Panc1 (cell line): ENCODE data around the gene LTB4R2. TPM values are rescaled to one million over a fixed set of nuclear protein-coding genes. Genes with fewer than 3 reads are reported as not detected.

Experiments used
- ATAC-seq: fragments of 200-7000 bp; cut with Tn5 transposase; 2 replicates; pipeline ENCODE4 v1.9.1; 2020; ENCODE audit warnings: mild to moderate bottlenecking, moderate library complexity
- BruUV-seq: library from RNA; stranded (reverse); fragments of 400-500 nt; replicated peaks from 2 replicates; lab custom pipeline; 2021; lab: Mats Ljungman, UMichigan
- CTCF ChIA-PET: fragments of 300-600 bp; sonication (Branson Sonifier 250); formaldehyde crosslinking; loops from one replicate; lab custom pipeline; 2022; ENCODE audit warnings: antibody characterized with exemption; lab: Charles Lee
- POLR2A ChIA-PET: fragments of 300-600 bp; sonication (Branson Sonifier 250); formaldehyde crosslinking; loops from one replicate; lab custom pipeline; 2022; ENCODE audit warnings: antibody characterized with exemption; lab: Charles Lee
- DNase-seq: peaks from one replicate; pipeline ENCODE4 v3.0.0-alpha.2; 2010; ENCODE audit warnings: low read depth, low spot score
- H3K27ac ChIP-seq: 2 replicates; pipeline ENCODE4 v1.5.1; 2011; ENCODE audit warnings: mild to moderate bottlenecking, low read length, inconsistent platforms
- H3K27me3 ChIP-seq: fragments of 200-500 bp; sonication (Bioruptor generic); 2 replicates; pipeline ENCODE4 v1.6.0; 2014; ENCODE audit warnings: low read length, inconsistent platforms; ENCODE audit not compliant: control insufficient read depth, insufficient read depth
- H3K36me3 ChIP-seq: fragments of 200-500 bp; sonication (Bioruptor generic); 2 replicates; pipeline ENCODE4 v1.5.1; 2014; ENCODE audit warnings: inconsistent platforms, mild to moderate bottlenecking, low read length, moderate library complexity; ENCODE audit not compliant: control insufficient read depth, insufficient read depth
- H3K4me1 ChIP-seq: 2 replicates; pipeline ENCODE4 v1.5.1; 2011; ENCODE audit warnings: inconsistent platforms, mild to moderate bottlenecking, low read length, moderate library complexity; ENCODE audit not compliant: control insufficient read depth, insufficient read depth
- H3K4me3 ChIP-seq, 2 experiments: 2 replicates each; pipeline ENCODE4 v1.5.1; 2011 to 2012; ENCODE audit warnings: low read depth in 2 of 2, low read length in 2 of 2, mild to moderate bottlenecking in 2 of 2, inconsistent platforms in 1 of 2, moderate library complexity in 1 of 2
- H3K9me3 ChIP-seq: fragments of 200-500 bp; sonication (Bioruptor generic); 2 replicates; pipeline ENCODE4 v1.5.1; 2014; ENCODE audit warnings: low read depth, mild to moderate bottlenecking, inconsistent platforms, low read length, moderate library complexity; ENCODE audit not compliant: control insufficient read depth, insufficient read depth
- CTCF ChIP-seq: fragments of 450-650 bp; IDR thresholded peaks from 2 replicates; pipeline ENCODE4 v1.5.1; 2017; ENCODE audit warnings: mild to moderate bottlenecking
- POLR2AphosphoS5 ChIP-seq: IDR thresholded peaks from 2 replicates; pipeline ENCODE4 v1.6.1; 2012; ENCODE audit warnings: mild to moderate bottlenecking, low read depth, low read length, moderate library complexity
- REST ChIP-seq, 2 experiments: IDR thresholded peaks; 2 replicates each; pipeline ENCODE4 v1.6.1; 2011 to 2012; ENCODE audit warnings: low read depth in 2 of 2, control low read depth in 1 of 2, low read length in 1 of 2, mild to moderate bottlenecking in 1 of 2, moderate library complexity in 1 of 2; ENCODE audit not compliant: insufficient read depth in 1 of 2
- SIN3A ChIP-seq: IDR thresholded peaks from 2 replicates; pipeline ENCODE4 v1.6.1; 2012; ENCODE audit warnings: low read depth, mild to moderate bottlenecking, low read length, moderate library complexity, borderline replicate concordance; ENCODE audit not compliant: insufficient read depth
- TCF7L2 ChIP-seq: IDR thresholded peaks from 2 replicates; pipeline ENCODE4 v1.6.1; 2011; ENCODE audit warnings: mild to moderate bottlenecking, low read depth, low read length, inconsistent platforms
- in situ Hi-C: cut with HindIII; loops from 2 replicates; pipeline ENCODE4 v1.10.0; 2016; ENCODE audit warnings: low sequenced_read_pairs, low pct_unique_long_range_greater_than_20kb
- intact Hi-C: fragments of 100-400 bp; cut with micrococcal nuclease; formaldehyde crosslinking; loops from one replicate; pipeline ENCODE4 v1.10.0; 2022; ENCODE audit not compliant: unreplicated experiment
- total RNA-seq: library from RNA; stranded (reverse); gene quantifications from one replicate; pipeline ENCODE4 v1.2.1, GENCODE V29; 2021; ENCODE audit not compliant: unreplicated experiment

Gene LTB4R2
- total RNA-seq, 1 experiment from 2014 or later: 6.9 TPM

GRCh38 chr14:24349742-24350141, 39.8 kb downstream of the LTB4R2 start:
- TF ChIP-seq SIN3A (no peak), REST (IDR thresholded peaks at IDR 0.05; ENCODE audit: insufficient read depth in 1 of 2, low read depth in 2 of 2, low read length in 1 of 2) (no peak), CTCF (no peak), POLR2AphosphoS5 (no peak), TCF7L2 (no peak)
- Histone ChIP-seq H3K4me1 (no peaks in the 10 kb centered on the region), H3K27ac (no peak overlapping the region), H3K36me3 (no peaks in the 10 kb centered on the region), H3K9me3 (no peaks in the 10 kb centered on the region), H3K27me3 (no peaks in the 10 kb centered on the region), H3K4me3 (no peak overlapping the region)
- in situ Hi-C loops (no loop called here), intact Hi-C loops (no loop called here)
- POLR2A ChIA-PET: no interaction called here
- ATAC-seq (no peak), DNase-seq (no peak)
- CTCF ChIA-PET: no interaction called here
- BruUV-seq: no TSS peak

- BruUV-seq: no TSS peak
- Histone ChIP-seq H3K36me3 (no peaks in the 10 kb centered on the region), H3K27me3 (no peaks in the 10 kb centered on the region), H3K9me3 (no peaks in the 10 kb centered on the region), H3K27ac (no peak overlapping the region), H3K4me1 (no peaks in the 10 kb centered on the region), H3K4me3 (no peak overlapping the region)
- ATAC-seq (no peak), DNase-seq (no peak)
- intact Hi-C loops (no loop called here), in situ Hi-C loops (no loop called here)
- CTCF ChIA-PET: interaction anchor here (0.6 kb wide), 1 partner anchor 90 kb away, joined by 3 read pairs; no protein-coding TSS in a partner anchor
- TF ChIP-seq POLR2AphosphoS5 (no peak), SIN3A (no peak)
- POLR2A ChIA-PET: interaction anchor here (0.6 kb wide), 1 partner anchor 87 kb away, joined by 3 read pairs; no protein-coding TSS in a partner anchor
Measured at GRCh38 chr14:24351517-24351916, 41.6 kb downstream of the LTB4R2 start.

GRCh38 chr14:24353559-24354481, 43.9 kb downstream of the LTB4R2 start:
- POLR2A ChIA-PET: no interaction called here
- intact Hi-C loops (no loop called here), in situ Hi-C loops (no loop called here)
- TF ChIP-seq SIN3A: no peak
- no peak for TF ChIP-seq CTCF
- no peak for TF ChIP-seq REST (IDR thresholded peaks at IDR 0.05; ENCODE audit: insufficient read depth in 1 of 2, low read depth in 2 of 2, low read length in 1 of 2)
- TF ChIP-seq POLR2AphosphoS5: no peak
- TF ChIP-seq TCF7L2: no peak
- DNase-seq (no peak), ATAC-seq (no peak)
- Histone ChIP-seq H3K4me3 (no peak overlapping the region), H3K9me3 (no peaks in the 10 kb centered on the region), H3K27me3 (no peaks in the 10 kb centered on the region), H3K27ac (no peak overlapping the region), H3K4me1 (no peaks in the 10 kb centered on the region), H3K36me3 (no peaks in the 10 kb centered on the region)
- CTCF ChIA-PET: no interaction called here
- BruUV-seq: no TSS peak
